ENCODE data around the gene ALDOA.

ALDOA gene

GRCh38 chr16:30070490-30070889 lies 4.9 kb downstream of the ALDOA start:
- DNase-seq, result no peak

GRCh38 chr16:30075503-30076275 lies 10.1 kb downstream of the ALDOA start, which contains the start of gene PPP4C:
Gene PPP4C, plus strand, starts transcription at chr16:30075994. Its CDS starts 384 bp downstream, at chr16:30076378.
- peak; percentile 70 to 83 for DNase-seq

- DNase-seq, result no peak
These were observed 10.8 kb downstream of the ALDOA start for GRCh38 chr16:30076276-30076791.

- no peak for DNase-seq
These were observed 12.1 kb downstream of the ALDOA start for GRCh38 chr16:30077656-30078055.

GRCh38 chr16:30078744-30079143 lies 13.2 kb downstream of the ALDOA start:
- no peak for DNase-seq

- DNase-seq, result no peak
These were observed 13.9 kb downstream of the ALDOA start for GRCh38 chr16:30079480-30079879.

- no peak for DNase-seq
These were observed 17.1 kb downstream of the ALDOA start for GRCh38 chr16:30082545-30083090.

- no peak for DNase-seq
These were observed 17.9 kb downstream of the ALDOA start for GRCh38 chr16:30083216-30084055.

- no peak for DNase-seq
These were observed 18.7 kb downstream of the ALDOA start for GRCh38 chr16:30084096-30084815.

- DNase-seq, result no peak
These were observed 19.2 kb downstream of the ALDOA start for GRCh38 chr16:30084816-30085159.

- DNase-seq, result no peak
These were observed 19.7 kb downstream of the ALDOA start for GRCh38 chr16:30085247-30085646.

- no peak for DNase-seq
These were observed 20.3 kb downstream of the ALDOA start for GRCh38 chr16:30085820-30086219.

- no peak for DNase-seq
These were observed 21.0 kb downstream of the ALDOA start for GRCh38 chr16:30086291-30087140.

- no peak for DNase-seq
These were observed 21.8 kb downstream of the ALDOA start for GRCh38 chr16:30087181-30087898.

GRCh38 chr16:30088237-30088831 lies 22.8 kb downstream of the ALDOA start:
- DNase-seq, result no peak

- DNase-seq, result no peak
These were observed 23.5 kb downstream of the ALDOA start for GRCh38 chr16:30088832-30089624.

- DNase-seq, result no peak
These were observed 25.2 kb downstream of the ALDOA start for GRCh38 chr16:30090610-30091331.

GRCh38 chr16:30091474-30092372 lies 26.2 kb downstream of the ALDOA start, which contains the start of gene TBX6:
Gene TBX6, minus strand, starts transcription at chr16:30091924. Its CDS starts 731 bp downstream, at chr16:30091193.
- DNase-seq, result peak; percentile 90 to 97
